ENCODE results near the gene CBX3.

- TF ChIP-seq POLR2A (IDR thresholded peaks at IDR 0.05) (no peak), CTCF (IDR thresholded peaks at IDR 0.05) (no peak)
These were observed 10.1 kb upstream of the CBX3 start for GRCh38 chr7:26191233-26191973.

All from prostate gland (tissue), 2 donors.